ENCODE results near the gene NDUFA5. TPM values are rescaled to one million over a fixed set of nuclear protein-coding genes. Genes with fewer than 3 reads are reported as not detected.

The NDUFA5 gene
- total RNA-seq: 31.9 and 40.8 TPM in 2 replicates

DNA sequence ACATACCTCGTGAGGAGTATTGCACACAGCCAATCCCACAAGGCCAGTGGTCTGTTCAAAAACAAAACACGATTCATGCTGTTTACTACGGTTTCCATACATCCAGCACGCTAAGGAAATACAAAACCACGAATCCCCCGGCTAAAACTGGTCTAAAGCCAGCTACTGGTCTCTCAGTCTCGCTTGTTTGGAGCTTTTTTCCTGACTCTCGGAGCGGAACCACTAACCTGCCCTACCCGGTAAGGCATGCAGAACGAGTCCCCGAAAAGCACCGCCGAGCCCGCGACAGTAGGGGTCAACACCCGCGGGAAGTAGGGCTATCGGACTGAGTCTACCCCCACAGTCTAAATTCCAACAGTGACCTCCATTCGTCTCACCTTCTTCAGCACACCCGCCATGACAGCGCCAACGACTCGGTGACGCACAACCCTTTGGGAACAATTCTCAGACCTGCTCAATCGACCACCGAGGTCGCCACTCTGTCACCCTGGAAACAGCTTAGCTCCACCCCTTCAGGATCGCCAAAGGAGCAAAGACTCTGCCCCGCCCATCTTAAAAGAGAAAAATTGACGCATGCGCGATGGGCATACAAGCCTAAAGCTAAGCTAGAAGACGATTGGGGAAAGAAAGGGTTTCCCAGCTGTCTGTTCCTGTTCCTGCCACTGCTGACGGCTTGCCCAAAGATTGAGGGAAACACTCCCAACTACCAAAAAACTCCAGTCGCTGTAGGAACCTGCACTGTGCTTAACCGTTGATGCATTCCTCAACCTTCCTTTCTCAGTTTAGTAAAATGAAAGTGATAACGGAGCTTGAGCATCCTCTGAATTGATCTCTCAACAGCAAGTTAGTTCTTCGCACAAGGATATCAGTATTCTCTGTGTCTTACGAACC is at the start of gene NDUFA5:
TSS of gene NDUFA5 (minus strand) at position 421 of the 891 bp plus-strand sequence. CDS start at position 398, 23 bp downstream.

GRCh38 chr7:123601530-123601929 is 43.9 kb upstream of the NDUFA5 start, which contains the start of gene ASB15:
ASB15 (plus strand) TSS chr7:123601821; CDS start chr7:123614503, 12,682 bp downstream.

DNA sequence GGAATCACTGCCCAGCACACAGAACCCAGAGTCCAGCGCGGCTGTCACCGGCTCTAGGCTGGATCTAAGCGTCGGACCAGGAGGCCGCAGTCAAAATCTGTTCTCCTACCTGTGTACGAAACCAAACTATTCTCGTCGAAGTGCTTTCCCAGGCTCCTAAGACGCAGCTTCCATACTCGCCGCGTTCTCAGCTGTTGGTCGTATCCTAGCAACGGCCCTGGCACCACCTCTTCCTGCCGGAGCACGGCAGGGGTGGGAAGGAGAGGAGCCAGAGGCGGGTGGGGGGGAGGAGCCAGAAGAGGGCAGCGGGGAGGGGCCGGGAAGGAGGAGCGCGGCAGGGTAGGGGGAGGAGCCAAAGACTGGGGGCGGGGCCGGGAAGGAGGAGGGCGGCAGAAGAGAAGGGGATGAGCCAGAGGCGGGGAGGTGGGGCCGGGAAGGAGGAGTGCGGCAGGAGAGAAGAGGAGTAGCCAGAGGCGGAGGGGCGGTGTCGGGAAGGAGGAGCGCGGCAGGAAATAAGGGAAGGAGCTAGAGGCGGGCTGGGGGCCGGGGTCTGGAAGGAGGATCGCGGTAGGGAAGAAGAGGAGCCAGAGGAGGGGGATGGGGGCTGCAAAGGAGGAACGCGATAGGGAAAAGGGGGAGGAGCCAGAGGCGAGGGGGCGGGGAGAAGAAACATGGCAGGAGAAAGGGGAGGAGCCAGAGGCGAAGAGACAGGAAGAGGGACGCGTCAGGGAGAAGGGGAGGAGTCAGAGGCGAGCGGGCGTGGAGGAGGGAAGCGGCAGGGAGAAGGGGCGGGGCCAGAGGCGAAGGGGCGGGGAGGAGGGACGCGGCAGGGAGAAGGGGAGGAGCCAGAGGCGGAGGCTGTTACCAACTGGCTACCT is 23.0 kb downstream of the NDUFA5 start, which contains the start of gene IQUB:
TSS of gene IQUB (minus strand) at position 213 of the 878 bp plus-strand sequence. CDS start 22,255 bp downstream, outside the sequence.

Other genes starting within 250 kb of the NDUFA5 start
- gene IQUB, start 23.2 kb downstream of the NDUFA5 start, total RNA-seq: 0.50 and 0.55 TPM in 2 replicates
- not detected in 2 replicates for gene ASB15, start 44.0 kb upstream of the NDUFA5 start, total RNA-seq
- gene LMOD2, start 98.0 kb upstream of the NDUFA5 start, total RNA-seq: not detected in 2 replicates
- gene WASL, start 191.2 kb upstream of the NDUFA5 start, total RNA-seq: 11.1 and 13.0 TPM in 2 replicates

All from uterine smooth muscle cell (primary cell).